NCI-H460 (cell line): Measurements from ENCODE around the gene MID1. TPM values are rescaled to one million over a fixed set of nuclear protein-coding genes. Genes with fewer than 3 reads are reported as not detected.
A peak's percentile ranks its signal among the peaks of the same experiment; 100 is the strongest.

Experiments
- DNase-seq: peaks from one replicate; pipeline ENCODE4 v3.0.0-alpha.2; 2016; ENCODE audit warnings: low read depth; ENCODE audit errors: extremely low read depth
- total RNA-seq: library from RNA; depleted of rRNA; stranded (reverse); fragments of >200 nt; shearing (Covaris generic); gene quantifications from 2 replicates; pipeline ENCODE4 v1.2.3, GENCODE V29; 2014

Gene MID1
- total RNA-seq, 1 experiment from 2014 or later, result 25.2 TPM

- no peak for DNase-seq
Measured at GRCh38 chrX:10505726-10506125, 114.7 kb downstream of the MID1 start.

DNA sequence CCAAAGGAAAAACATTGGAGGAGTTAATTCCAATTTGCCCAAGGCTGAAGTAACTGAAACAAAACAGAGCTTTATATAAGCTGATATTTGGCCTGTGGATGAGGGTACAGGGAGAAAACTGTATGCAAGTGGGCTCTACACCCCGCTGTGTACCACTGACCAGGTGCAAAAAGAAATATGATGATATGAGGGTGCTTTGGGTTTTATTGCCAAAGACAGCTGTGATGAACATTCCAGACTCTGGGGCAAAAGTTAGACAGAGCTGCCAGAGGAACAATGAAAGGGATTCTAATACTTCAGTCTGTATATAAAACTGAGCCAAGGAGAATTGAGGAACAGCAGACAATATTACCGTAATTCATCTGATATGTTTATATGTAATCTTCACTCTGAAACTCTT is 117.4 kb downstream of the MID1 start:
- DNase-seq, result no peak

DNA sequence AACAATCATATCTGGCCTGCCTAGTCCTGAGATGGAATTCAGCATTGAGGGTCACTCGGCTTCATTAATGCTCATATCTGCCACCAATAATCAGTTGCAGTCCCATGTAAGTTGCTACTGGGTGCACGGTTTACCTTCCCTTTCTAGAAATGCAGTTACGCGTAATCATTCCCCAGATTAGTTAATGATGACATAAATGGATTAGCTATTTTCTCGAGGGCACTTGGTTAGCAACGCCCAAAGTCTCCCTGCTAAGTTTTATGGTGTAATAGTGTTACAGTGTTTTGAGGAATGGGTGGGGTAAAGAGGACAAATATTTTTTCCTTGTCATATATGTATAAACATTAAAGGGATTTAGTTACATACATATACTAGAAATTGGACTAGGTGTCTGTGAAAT is 118.8 kb downstream of the MID1 start:
- DNase-seq, result no peak

DNA sequence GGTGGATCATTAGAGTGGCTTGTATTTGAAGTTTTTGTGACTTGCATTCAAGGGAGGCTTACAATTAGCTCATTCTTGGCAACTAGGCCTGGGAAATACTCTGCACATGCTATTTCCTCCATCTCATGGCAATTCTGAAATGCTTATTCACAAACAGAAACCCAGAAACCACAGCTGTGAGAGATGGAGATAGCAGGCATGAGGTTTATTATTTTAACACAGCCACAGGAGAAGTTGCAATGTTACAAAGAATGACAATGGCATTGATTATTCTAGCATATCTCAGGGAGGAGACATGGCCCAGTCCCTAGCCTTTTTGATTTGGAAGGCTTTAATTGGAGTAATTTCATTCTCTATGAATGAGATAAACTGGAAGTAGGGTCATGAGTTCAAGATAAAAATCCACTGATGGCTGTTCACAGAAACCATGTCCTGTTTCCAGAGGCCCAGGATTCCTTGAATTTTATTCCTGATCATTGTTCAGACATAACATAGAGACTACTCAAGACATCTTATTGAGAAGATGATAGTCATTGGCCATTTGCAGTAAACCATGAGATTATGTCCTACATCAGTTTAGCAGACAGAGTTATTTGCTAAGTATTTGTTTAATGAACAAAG is 123.9 kb downstream of the MID1 start:
- DNase-seq, result no peak

DNA sequence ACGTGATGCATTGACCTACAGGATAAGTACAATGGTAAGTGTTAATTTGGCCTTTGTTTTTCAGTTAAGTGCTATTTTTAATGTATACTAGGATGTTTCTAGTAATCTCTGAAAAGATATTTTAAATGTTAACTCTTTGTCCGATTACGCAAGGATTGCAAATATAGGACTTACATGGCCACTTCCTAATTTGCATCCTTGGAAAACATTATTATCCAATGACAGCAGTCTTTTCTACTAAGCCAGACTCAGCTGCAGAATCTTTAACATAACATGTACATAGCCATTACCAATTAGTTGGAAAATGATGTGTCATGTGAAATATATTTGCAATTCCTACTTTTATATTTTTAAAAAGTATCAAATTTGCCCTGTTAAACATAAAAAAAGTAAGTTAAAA is 124.7 kb downstream of the MID1 start:
- DNase-seq, result no peak

DNA sequence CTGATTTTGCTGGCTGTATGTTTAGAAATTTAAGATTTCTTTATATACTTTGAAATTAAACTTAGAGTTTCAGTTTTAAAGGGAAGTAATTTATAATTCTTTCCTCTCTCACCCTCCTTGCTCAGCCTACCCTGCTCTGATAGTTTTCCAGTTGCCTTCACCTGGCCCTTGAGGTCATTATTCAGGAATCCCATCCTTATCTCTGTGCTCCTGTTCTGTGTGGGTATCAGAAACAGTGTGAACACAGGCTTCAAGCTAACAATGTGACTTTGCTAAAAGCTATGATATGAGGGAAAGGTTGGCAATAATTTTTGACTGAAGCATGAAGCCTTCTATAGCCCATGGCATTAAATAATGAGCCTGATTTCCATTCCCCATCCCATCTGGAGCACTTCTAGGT is 128.1 kb downstream of the MID1 start:
- no peak for DNase-seq

DNA sequence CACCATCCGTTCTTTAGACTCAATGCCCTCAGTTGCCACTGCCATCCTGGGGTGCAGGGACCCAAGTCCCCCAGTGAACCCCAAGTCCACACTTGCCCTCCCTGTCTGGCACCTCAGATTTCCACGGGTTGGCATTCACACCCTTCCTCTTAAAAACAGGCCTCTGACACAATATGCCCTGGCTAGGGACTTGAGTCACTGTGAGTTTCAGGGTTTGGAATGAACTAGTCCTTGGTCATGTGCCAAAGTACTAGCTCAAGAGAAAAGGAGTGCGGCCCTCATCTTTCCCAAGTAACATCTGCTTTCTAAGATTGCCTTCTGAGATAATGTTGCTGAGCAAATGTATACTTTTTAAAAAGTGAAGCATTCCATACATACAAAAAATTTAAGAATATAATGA is 134.0 kb downstream of the MID1 start:
- DNase-seq, result no peak

DNA sequence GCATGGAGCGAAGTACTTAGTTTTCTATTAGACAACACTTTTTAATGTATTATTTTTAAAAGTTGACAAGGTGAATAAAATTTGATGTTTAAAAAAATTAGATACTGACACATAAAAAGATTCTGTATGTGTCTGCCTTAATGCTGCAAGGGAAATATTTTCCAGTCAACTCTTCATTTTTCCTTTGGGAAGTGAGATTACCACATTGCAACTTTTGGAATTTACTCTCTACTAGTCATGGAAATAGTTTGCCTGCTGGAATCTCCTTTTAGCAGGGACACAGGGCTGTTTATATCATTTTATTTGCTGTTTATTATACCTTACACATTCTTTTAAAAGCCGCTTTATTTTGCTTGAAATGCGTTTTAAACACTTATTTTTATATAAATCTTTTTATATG is 135.1 kb downstream of the MID1 start:
- DNase-seq, result no peak

DNA sequence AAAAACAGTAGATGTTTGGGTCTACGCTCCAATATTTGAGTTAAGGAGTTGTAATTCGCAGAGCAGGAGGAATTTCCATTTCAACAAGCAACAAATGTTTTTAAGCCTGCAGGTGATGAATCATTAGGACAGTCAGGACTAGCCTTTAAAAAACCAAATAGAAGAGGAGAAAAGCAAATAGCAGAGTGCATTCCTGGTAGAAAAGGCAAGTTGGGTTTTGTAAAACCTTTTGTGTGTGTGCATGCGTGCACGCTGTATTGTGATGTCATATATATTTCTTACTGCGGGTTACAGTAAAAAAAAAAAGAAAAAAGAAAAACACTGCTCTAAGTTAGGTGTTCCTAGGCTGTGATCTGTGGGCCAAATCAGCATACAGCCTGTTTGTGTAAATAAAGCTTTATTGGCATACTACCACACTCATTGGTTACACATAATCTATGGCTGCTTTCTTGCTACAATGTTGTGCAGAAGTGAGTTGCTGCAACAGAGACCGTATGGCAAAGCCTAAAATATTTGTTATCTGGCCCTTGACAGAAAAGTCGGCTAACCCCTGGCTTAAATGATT is 135.6 kb downstream of the MID1 start:
- DNase-seq, result no peak

- peak; percentile 17 for DNase-seq
Measured at GRCh38 chrX:10483191-10483831, 137.1 kb downstream of the MID1 start.

DNA sequence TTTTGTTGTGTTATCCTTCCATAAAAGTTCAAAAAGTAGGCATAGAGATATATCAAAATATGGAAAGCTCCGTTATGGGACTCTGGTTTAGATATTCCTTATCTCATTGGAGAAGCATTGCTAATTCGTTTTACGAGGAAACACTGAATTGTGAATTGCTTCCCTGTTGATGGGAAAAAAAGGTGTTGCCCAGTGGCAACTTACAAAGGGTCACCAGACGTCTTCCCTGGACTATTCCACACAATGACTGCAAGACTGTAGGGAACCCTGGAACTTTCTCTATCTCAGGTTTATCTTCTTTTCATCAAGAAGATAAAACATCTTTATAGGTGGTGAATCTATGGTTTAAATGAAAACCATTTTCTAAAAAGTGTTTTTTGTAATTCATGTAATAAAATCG is 137.7 kb downstream of the MID1 start:
- DNase-seq, result no peak

DNA sequence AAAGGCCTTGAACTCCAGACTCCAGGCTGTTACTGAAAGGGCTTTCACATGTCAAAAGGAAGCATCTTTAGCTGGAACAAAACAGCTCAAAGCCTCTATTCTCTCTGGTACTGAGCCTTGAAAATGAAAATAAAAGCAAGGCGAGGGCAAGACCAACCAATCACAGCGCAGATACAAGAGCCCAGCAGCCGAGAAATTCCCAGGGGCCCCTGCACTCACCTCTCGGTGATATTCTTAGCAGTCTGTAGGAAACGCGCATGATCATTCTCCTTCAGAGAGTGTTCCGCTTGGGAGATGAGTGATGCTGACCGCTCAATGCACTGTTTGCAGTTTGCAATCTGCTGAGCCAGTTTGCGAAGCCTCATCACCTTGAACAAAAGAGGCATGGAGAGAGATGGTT is 138.1 kb downstream of the MID1 start:
- no peak for DNase-seq

DNA sequence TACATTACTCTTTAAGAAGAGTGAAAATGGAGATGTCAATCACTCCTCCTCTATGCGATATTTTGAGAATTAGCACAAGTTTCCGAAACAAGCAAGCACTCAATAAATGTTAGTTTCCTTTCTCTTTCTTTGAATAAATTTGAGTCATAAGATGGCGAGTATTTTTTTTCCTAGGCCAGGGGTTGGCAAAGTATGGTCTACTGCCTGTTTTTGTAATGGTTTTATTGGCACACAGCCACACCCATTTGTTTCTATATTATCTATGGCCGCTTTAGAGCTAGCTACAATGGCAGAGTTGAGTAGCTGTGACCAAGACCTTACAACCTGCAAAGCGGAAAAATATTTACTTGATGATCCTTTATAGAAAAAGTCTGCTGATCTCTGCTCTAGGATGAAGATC is 139.5 kb downstream of the MID1 start:
- no peak for DNase-seq

DNA sequence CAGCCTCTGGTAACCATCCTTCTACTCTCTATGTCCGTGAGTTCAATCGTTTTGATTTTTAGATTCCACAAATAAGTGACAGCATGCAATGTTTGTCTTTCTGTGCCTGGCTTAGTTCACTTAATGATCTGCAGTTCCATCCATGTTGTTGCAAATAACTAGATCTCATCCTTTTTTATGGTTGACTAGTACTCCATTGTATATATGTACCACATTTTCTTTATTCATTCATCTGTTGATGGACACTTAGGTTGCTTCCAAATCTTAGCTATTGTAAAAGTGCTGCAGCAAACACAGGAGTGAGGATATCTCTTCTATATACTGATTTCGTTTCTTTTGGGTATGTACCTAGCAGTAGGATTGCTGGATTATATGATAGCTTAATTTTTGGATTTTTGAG is 140.9 kb downstream of the MID1 start:
- DNase-seq, result no peak

DNA sequence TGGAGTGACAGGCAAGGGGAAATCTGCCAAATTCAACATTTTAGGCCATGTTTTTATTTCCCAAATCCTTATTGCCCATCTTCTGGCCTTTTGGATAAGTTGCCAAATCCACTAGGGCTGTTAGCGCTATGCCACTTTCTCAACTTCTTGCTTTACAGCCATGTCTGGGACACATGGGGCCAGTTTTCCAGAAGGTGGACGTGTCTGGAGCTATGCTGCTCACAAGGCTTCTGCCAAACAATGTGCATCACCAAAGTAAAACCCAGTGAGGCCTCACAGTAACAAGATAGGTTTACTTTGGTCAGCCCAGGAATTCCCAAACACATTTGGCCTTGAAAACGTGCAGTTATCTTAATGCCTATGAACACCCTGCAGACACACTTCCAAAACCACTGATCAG is 142.9 kb downstream of the MID1 start:
- no peak for DNase-seq

DNA sequence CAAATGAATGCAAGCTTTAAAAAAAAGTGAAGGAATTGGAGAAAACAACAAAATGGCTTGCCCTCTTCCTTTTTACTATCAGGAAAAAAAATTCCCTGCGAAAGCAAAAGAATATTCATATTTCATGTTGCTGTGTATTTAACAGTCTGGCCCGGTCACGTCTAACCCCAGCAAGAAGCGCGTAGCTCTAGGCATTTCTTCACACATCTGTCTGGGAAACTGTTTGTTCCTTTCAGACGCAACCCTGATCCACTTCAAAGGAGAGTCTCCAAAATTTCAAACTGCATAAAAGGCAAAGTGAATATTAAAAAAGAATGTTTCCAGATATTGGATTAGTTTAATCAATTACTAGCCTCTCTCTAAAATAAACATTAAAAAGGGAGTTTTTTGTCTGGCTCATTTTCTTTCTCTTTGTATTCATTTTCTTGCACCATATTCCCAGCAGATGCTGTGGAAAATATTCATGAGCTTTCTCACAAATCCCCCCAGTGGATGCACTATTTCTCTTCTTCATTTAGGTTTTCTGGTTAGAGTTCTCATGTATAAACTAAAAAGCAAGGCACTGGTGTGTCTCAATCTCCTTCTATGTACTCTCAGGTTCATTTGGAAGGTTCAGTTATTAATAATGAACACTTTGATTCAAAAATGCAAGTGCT is 145.3 kb downstream of the MID1 start:
- DNase-seq, result no peak

- no peak for DNase-seq
Measured at GRCh38 chrX:10474510-10474909, 145.9 kb downstream of the MID1 start.

GRCh38 chrX:10471418-10471817 is 149.0 kb downstream of the MID1 start:
- DNase-seq, result no peak

- no peak for DNase-seq
Measured at GRCh38 chrX:10470009-10470408, 150.4 kb downstream of the MID1 start.

GRCh38 chrX:10467793-10468192 is 152.6 kb downstream of the MID1 start:
- no peak for DNase-seq

DNA sequence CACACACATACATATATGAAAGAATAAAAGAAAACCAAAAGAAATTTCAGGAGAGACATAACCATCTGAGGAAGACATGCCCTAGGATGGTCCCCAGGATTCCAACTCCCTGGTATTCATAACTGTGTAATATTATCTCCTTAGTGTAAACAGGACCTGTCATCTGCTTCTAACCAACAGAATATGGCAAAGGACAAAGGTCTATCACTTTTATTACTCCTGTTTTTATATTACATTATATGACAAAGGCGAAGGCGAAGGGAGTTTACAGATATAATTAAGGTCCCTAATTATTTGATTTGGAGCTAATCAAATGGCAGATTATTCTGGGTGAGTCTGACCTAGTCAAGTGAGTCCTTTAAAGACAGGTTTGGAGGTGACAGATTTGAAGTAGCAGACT is 155.1 kb downstream of the MID1 start:
- no peak for DNase-seq

DNA sequence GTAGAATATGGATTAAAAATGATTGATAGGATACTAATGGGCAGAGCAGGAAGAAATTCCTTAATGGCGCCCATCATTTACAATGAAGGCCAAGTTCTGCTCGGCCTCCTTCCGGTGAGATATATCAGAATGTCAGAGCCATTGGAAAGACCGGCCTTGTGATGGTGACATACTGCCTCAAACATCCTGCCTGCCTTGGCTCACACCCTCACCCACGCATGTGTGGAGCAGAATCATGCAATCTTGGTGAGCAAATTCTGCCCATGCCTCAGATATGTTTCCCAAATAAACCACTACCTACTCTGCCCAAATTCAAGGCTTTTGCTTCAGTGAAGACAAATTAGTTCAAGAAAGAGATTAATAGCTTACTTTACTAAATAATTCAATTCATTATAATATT is 163.3 kb downstream of the MID1 start:
- DNase-seq, result no peak
